Tongue (tissue), 2 donors: ENCODE data around the gene MIER2. TPM values are rescaled to one million over a fixed set of nuclear protein-coding genes. Genes with fewer than 3 reads are reported as not detected.
A peak's percentile ranks its signal among the peaks of the same experiment; 100 is the strongest.
"Not testable (repeated sequence)": the region's sequence is repeated elsewhere in the genome, so short reads cannot be mapped to it uniquely, and the experiment has no call there.

Experiments used
- DNase-seq: peaks from one replicate; pipeline ENCODE4 v3.0.0-alpha.2; 2015
- total RNA-seq: library from RNA; depleted of rRNA; stranded (reverse); fragments of >200 nt; gene quantifications from one replicate; pipeline ENCODE4 v1.2.3, GENCODE V29; 2014

MIER2 gene
- total RNA-seq, 1 donor from 2014 or later, result 9.2 TPM

- no peak for DNase-seq
Observed at GRCh38 chr19:282501-282900, 62.1 kb downstream of the MIER2 start.

- no peak for DNase-seq
Observed at GRCh38 chr19:281992-282391, 62.6 kb downstream of the MIER2 start.

- DNase-seq, result no peak
Observed at GRCh38 chr19:281156-281853, 63.3 kb downstream of the MIER2 start.

- DNase-seq, result no peak
Observed at GRCh38 chr19:280541-281009, 64.0 kb downstream of the MIER2 start.

GRCh38 chr19:279656-280055 is 64.9 kb downstream of the MIER2 start:
- DNase-seq, result no peak

- DNase-seq, result no peak
Observed at GRCh38 chr19:279231-279630, 65.4 kb downstream of the MIER2 start.

GRCh38 chr19:277581-278165 is 66.9 kb downstream of the MIER2 start:
- DNase-seq, result peak; percentile 75

- no peak for DNase-seq
Observed at GRCh38 chr19:277131-277530, 67.5 kb downstream of the MIER2 start.

- DNase-seq, result no peak
Observed at GRCh38 chr19:275958-276646, 68.5 kb downstream of the MIER2 start.

GRCh38 chr19:275000-275399 is 69.6 kb downstream of the MIER2 start:
- no peak for DNase-seq

GRCh38 chr19:273393-273792 is 71.2 kb downstream of the MIER2 start:
- no peak for DNase-seq

- no peak for DNase-seq
Observed at GRCh38 chr19:271856-272255, 72.7 kb downstream of the MIER2 start.

- not testable (repeated sequence) for DNase-seq
Observed at GRCh38 chr19:270766-271318, 73.8 kb downstream of the MIER2 start.

GRCh38 chr19:269241-269640 is 75.4 kb downstream of the MIER2 start:
- no peak for DNase-seq

GRCh38 chr19:262125-262524 is 82.5 kb downstream of the MIER2 start:
- no peak for DNase-seq

GRCh38 chr19:256804-257203 is 87.8 kb downstream of the MIER2 start:
- DNase-seq, result not testable (repeated sequence)

Other genes with a start within 250 kb of the MIER2 start
- gene OR4F17, start 237.7 kb downstream of the MIER2 start, total RNA-seq, result not detected
- gene PLPP2, start 53.4 kb downstream of the MIER2 start, total RNA-seq, result 13.0 TPM
- gene C2CD4C, start 64.4 kb upstream of the MIER2 start, total RNA-seq, result 1.6 TPM
- gene SHC2, start 116.2 kb upstream of the MIER2 start, total RNA-seq, result 18.3 TPM
- gene MADCAM1, start 151.7 kb upstream of the MIER2 start, total RNA-seq, result 1.1 TPM
- 34.5 TPM for gene TPGS1, start 162.7 kb upstream of the MIER2 start, total RNA-seq
- gene CDC34, start 187.0 kb upstream of the MIER2 start, total RNA-seq, result 64.1 TPM
- gene GZMM, start 199.3 kb upstream of the MIER2 start, total RNA-seq, result not detected
- gene BSG, start 227.8 kb upstream of the MIER2 start, total RNA-seq, result 236 TPM
- 0.41 TPM for gene HCN2, start 245.1 kb upstream of the MIER2 start, total RNA-seq